ENCODE measurements around the gene SH2D4B.

The SH2D4B gene

DNA sequence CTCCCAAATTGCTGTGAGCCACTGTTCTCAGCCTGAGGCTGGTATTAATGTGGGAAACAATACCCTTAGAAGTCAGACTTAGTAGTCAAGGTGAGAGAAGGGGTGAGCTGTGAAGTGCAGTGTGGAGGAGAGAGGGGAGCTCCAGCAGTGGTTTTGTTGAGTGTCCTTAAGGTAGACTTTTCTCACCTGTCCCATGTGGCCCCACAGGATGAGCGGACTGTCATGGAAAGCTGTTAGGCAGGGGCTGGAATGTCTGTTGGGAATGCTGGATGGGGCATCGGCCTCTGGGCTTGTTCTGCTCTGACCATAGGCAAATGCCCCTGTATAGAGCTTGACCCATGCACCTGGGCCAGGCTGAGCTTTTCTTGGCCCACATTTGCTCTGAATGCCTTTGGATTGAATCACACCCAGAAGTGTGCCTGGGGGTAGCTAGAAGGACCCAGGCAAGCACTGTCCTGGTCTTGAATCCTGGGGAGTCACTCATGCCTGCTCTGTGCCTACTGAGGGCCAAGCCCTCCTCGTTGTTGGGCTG, 36.3 kb upstream of the SH2D4B start:
- H3K4me3 ChIP-seq (ENCODE audit: low read length) = no peak overlapping the region
- no peak for DNase-seq (ENCODE audit: low read depth)
- TF ChIP-seq CTCF (conservative IDR thresholded peaks at IDR 0.05; ENCODE audit: low read length) = no peak

DNA sequence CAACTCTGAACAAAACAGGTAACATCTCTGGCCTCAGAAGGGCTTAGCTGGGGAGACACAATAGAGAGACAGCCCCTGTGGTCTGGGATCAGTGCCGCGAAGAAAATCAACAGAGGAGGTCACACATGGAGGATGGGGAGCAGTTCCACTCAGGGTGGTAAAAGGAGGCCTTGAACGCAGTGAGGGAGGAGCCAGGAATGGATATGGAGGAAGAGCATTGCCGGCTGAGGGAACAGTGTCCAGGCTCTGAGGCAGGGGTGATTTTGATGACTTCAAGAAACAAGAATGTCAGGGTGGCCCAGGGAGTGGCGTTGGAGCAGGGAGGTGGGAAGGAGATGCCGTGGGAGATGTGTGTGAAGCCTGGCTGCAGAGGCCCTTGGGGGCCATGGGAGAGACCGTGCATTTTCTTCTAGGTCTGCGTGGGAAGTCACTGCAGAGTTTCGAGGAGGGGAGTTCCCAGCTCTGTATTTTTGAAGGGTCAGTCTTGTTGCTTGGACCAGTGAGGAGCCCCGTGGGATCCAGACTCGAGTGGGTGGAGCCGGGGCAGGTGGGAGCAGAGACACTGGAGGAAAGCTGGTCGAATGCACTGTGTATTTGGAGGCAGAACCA, 35.7 kb upstream of the SH2D4B start:
- DNase-seq (ENCODE audit: low read depth) = no peak
- no peak for TF ChIP-seq CTCF (conservative IDR thresholded peaks at IDR 0.05; ENCODE audit: low read length)
- no peak overlapping the region for H3K4me3 ChIP-seq (ENCODE audit: low read length)

DNA sequence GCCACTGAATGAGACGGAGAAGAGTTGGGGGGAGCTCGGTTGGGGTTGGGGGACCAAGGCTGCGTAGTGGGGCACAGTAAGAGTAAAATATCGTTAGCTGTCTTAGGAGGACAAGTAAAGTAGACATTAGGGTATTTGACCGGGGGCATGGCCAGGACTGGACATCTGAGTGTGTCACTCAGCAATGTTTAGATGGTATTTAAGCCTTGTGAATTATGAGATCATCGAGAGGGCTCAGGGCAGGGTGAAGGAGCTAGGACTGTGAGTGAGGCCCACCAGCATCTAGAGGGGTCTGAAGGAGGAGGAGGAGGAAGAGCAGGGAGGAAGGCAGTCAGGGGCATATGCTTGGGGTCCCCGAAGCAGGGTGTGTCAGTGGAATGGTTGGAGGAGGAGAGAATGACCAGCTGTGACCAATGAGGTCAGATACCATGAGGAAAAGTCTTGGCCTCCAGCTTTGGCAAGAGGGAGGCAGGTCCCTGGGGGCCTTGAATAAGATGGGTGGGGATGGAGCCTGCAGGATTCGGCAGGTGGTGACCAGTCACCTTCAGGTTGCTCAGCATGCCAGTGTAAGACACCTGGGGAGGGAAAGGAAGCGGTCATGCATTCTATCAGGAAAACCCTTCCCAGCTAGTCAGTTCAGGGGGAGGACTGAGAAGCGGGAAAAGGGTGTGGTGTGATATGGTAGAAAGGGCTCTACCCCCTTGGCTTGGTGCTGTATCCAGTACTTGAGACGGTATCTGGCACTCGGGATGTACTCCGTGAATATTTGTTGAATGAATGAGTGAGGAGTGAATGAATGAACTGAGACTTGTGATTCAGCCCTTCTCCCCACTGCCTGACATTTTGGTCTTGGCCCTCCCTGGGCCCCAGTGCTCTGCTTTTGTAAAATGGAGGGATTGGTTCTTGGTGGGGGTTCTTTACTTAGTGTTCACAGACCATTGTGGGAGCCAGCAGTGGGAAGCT, 34.8 kb upstream of the SH2D4B start:
- H3K4me3 ChIP-seq (ENCODE audit: low read length) = no peak overlapping the region
- no peak for DNase-seq (ENCODE audit: low read depth)
- no peak for TF ChIP-seq CTCF (conservative IDR thresholded peaks at IDR 0.05; ENCODE audit: low read length)

GRCh38 chr10:80503584-80504157, 34.0 kb upstream of the SH2D4B start:
- no peak for DNase-seq (ENCODE audit: low read depth)
- H3K4me3 ChIP-seq (ENCODE audit: low read length) = no peak overlapping the region
- TF ChIP-seq CTCF (conservative IDR thresholded peaks at IDR 0.05; ENCODE audit: low read length) = no peak

DNA sequence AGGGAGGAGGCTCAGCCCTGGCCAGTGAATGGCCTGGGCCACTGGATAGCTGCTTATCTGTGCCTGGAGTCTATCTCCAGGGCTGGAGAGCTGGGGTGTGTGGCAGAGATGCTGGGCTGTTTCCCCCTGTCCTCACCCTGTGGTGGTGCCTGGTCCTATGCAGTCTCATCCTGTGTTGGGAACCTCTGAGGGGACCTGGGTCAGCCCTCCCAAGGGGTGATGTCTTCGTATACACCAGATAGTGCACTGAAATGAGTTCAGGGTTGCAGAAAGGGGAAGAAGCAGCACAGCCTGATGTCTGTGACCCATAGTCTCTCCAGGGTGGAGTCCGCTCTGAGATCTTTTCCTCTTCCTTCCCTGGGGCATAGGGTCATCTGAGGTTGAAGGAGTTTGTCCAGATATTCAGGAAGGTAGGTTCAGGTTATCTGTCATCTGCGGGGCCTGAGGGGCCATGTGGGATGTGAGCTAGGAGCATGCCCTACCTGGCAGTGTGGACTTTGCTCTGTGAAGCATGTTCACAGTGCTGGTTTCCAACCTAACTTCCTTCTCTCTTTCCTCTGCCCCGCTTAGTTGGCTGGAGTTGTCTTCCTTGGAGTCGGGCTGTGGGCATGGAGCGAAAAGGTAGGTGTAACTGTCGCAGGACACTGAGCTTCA, 33.4 kb upstream of the SH2D4B start:
- no peak overlapping the region for H3K4me3 ChIP-seq (ENCODE audit: low read length)
- no peak for TF ChIP-seq CTCF (conservative IDR thresholded peaks at IDR 0.05; ENCODE audit: low read length)
- DNase-seq (ENCODE audit: low read depth) = no peak

DNA sequence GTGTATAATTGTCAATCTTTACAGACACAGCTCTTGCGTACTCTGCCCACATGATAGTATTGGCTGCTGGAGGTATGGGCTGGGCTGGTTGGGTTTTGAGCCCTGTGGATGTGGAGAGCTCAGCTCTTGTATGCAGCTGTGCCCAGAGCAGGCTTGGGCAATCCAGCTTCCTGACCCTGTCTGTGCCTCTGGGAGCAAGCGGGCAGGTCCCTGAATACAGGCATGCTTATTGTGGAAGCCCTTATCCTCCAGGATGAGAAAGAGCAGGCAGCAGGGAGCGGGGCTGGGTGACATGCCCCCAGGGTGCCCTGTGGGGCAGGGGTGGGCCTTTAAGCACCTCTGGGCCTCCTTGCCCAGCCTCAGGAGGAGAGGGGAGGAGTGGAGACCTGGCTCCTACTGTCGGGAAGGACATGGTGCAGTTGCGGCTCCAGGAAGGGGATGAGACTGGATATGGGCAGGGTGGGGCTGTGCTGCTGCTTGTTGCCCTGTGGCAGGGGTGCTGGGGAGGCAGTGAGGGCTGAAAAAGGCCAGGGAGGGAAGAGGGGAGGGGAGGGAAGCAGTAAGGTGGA, 32.7 kb upstream of the SH2D4B start:
- no peak for TF ChIP-seq CTCF (conservative IDR thresholded peaks at IDR 0.05; ENCODE audit: low read length)
- no peak for DNase-seq (ENCODE audit: low read depth)
- no peak overlapping the region for H3K4me3 ChIP-seq (ENCODE audit: low read length)

Data from AG10803 (cell line).